ENCODE measurements around the gene ORM2.
"Not testable (repeated sequence)": the region's sequence is repeated elsewhere in the genome, so short reads cannot be mapped to it uniquely, and the experiment has no call there.

The ORM2 gene

GRCh38 chr9:114316605-114317230 is 13.0 kb upstream of the ORM2 start:
- no peak for TF ChIP-seq POLR2AphosphoS5 (IDR thresholded peaks at IDR 0.05; ENCODE audit: low read depth, low read length)
- no peak for TF ChIP-seq TAF1 (IDR thresholded peaks at IDR 0.05; ENCODE audit: borderline replicate concordance, low read depth, low read length)
- no peak for TF ChIP-seq POLR2A (IDR thresholded peaks at IDR 0.05; ENCODE audit: low read depth, low read length)
- no peak for FAIRE-seq
- DNase-seq (ENCODE audit: insufficient read length) = no peak

- FAIRE-seq (no peak), DNase-seq (ENCODE audit: insufficient read length) (no peak)
- TF ChIP-seq POLR2AphosphoS5 (IDR thresholded peaks at IDR 0.05; ENCODE audit: low read depth, low read length) (no peak), POLR2A (IDR thresholded peaks at IDR 0.05; ENCODE audit: low read depth, low read length) (no peak), TAF1 (IDR thresholded peaks at IDR 0.05; ENCODE audit: borderline replicate concordance, low read depth, low read length) (no peak)
Measured at GRCh38 chr9:114317665-114318357, 11.9 kb upstream of the ORM2 start.

GRCh38 chr9:114318416-114318815 is 11.3 kb upstream of the ORM2 start:
- FAIRE-seq (no peak), DNase-seq (ENCODE audit: insufficient read length) (no peak)
- no peak for TF ChIP-seq TAF1 (IDR thresholded peaks at IDR 0.05; ENCODE audit: borderline replicate concordance, low read depth, low read length)
- no peak for TF ChIP-seq POLR2A (IDR thresholded peaks at IDR 0.05; ENCODE audit: low read depth, low read length)
- no peak for TF ChIP-seq POLR2AphosphoS5 (IDR thresholded peaks at IDR 0.05; ENCODE audit: low read depth, low read length)

GRCh38 chr9:114319147-114319546 is 10.5 kb upstream of the ORM2 start:
- TF ChIP-seq POLR2AphosphoS5 (IDR thresholded peaks at IDR 0.05; ENCODE audit: low read depth, low read length) (no peak), POLR2A (IDR thresholded peaks at IDR 0.05; ENCODE audit: low read depth, low read length) (no peak)
- DNase-seq (ENCODE audit: insufficient read length) (no peak), FAIRE-seq (no peak)

- not testable (repeated sequence) for DNase-seq (ENCODE audit: insufficient read length); FAIRE-seq
Measured at GRCh38 chr9:114320710-114321109, 9.0 kb upstream of the ORM2 start.

- FAIRE-seq = no peak
- TF ChIP-seq POLR2AphosphoS5 (IDR thresholded peaks at IDR 0.05; ENCODE audit: low read depth, low read length) = no peak
- no peak for TF ChIP-seq TAF1 (IDR thresholded peaks at IDR 0.05; ENCODE audit: borderline replicate concordance, low read depth, low read length)
- TF ChIP-seq POLR2A (IDR thresholded peaks at IDR 0.05; ENCODE audit: low read depth, low read length) = no peak
- no peak for DNase-seq (ENCODE audit: insufficient read length)
Measured at GRCh38 chr9:114321759-114322158, 7.9 kb upstream of the ORM2 start.

- FAIRE-seq = peak; percentile 58
Measured at GRCh38 chr9:114322160-114322818, 7.4 kb upstream of the ORM2 start.

GRCh38 chr9:114322831-114323531 is 6.7 kb upstream of the ORM2 start, which contains the start of gene ORM1:
Gene ORM1 (plus strand): TSS chr9:114323098. CDS start chr9:114323134, 36 bp downstream.
- not testable (repeated sequence) for DNase-seq (ENCODE audit: insufficient read length); FAIRE-seq

More at GRCh38 chr9:114322160-114322818, 7.4 kb upstream of the ORM2 start:
- not testable (repeated sequence) for DNase-seq (ENCODE audit: insufficient read length)

GRCh38 chr9:114323849-114324248 is 5.8 kb upstream of the ORM2 start:
- FAIRE-seq; DNase-seq (ENCODE audit: insufficient read length): not testable (repeated sequence)

- no peak for FAIRE-seq
- TF ChIP-seq POLR2A (IDR thresholded peaks at IDR 0.05; ENCODE audit: low read depth, low read length) (no peak), TAF1 (IDR thresholded peaks at IDR 0.05; ENCODE audit: borderline replicate concordance, low read depth, low read length) (no peak), POLR2AphosphoS5 (IDR thresholded peaks at IDR 0.05; ENCODE audit: low read depth, low read length) (no peak)
Measured at GRCh38 chr9:114324492-114324891, 5.2 kb upstream of the ORM2 start.

GRCh38 chr9:114324965-114325364 is 4.7 kb upstream of the ORM2 start:
- not testable (repeated sequence) for FAIRE-seq; DNase-seq (ENCODE audit: insufficient read length)

More at GRCh38 chr9:114324492-114324891, 5.2 kb upstream of the ORM2 start:
- no peak for DNase-seq (ENCODE audit: insufficient read length)

GRCh38 chr9:114325684-114326254 is 3.9 kb upstream of the ORM2 start:
- peak; percentile 17 for FAIRE-seq
- DNase-seq (ENCODE audit: insufficient read length) = not testable (repeated sequence)
